GM18520 (cell line): Measurements from ENCODE around the gene RNF150.

Source experiments
- ATAC-seq: cut with Tn5 transposase; IDR thresholded peaks from one replicate; pipeline ENCODE4 v1.9.1; 2021; ENCODE audit not compliant: unreplicated experiment

RNF150 gene

GRCh38 chr4:141028024-141028529, 105.2 kb downstream of the RNF150 start:
- no peak for ATAC-seq

- no peak for ATAC-seq
Measured at GRCh38 chr4:141027421-141027820, 105.8 kb downstream of the RNF150 start.

- no peak for ATAC-seq
Measured at GRCh38 chr4:141026900-141027299, 106.4 kb downstream of the RNF150 start.

GRCh38 chr4:141023051-141023450, 110.2 kb downstream of the RNF150 start:
- no peak for ATAC-seq

- no peak for ATAC-seq
Measured at GRCh38 chr4:141022111-141022695, 111.1 kb downstream of the RNF150 start.

GRCh38 chr4:141021397-141022110, 111.7 kb downstream of the RNF150 start:
- no peak for ATAC-seq

GRCh38 chr4:141020801-141021261, 112.4 kb downstream of the RNF150 start:
- no peak for ATAC-seq

- no peak for ATAC-seq
Measured at GRCh38 chr4:141019768-141020167, 113.5 kb downstream of the RNF150 start.

GRCh38 chr4:141016117-141016798, 117.0 kb downstream of the RNF150 start:
- ATAC-seq = no peak

- ATAC-seq = no peak
Measured at GRCh38 chr4:141013899-141014298, 119.4 kb downstream of the RNF150 start.

- no peak for ATAC-seq
Measured at GRCh38 chr4:141011901-141012315, 121.4 kb downstream of the RNF150 start.

- ATAC-seq = no peak
Measured at GRCh38 chr4:141009931-141010330, 123.3 kb downstream of the RNF150 start.

- ATAC-seq = no peak
Measured at GRCh38 chr4:141009129-141009528, 124.1 kb downstream of the RNF150 start.

- no peak for ATAC-seq
Measured at GRCh38 chr4:141006242-141006802, 126.9 kb downstream of the RNF150 start.

GRCh38 chr4:141004823-141005222, 128.4 kb downstream of the RNF150 start:
- ATAC-seq = no peak

GRCh38 chr4:141003193-141003592, 130.1 kb downstream of the RNF150 start:
- ATAC-seq = no peak

- ATAC-seq = no peak
Measured at GRCh38 chr4:141002323-141002805, 130.9 kb downstream of the RNF150 start.

- ATAC-seq = no peak
Measured at GRCh38 chr4:140996766-140997165, 136.5 kb downstream of the RNF150 start.

- ATAC-seq = no peak
Measured at GRCh38 chr4:140995058-140995457, 138.2 kb downstream of the RNF150 start.

- ATAC-seq = no peak
Measured at GRCh38 chr4:140994015-140994414, 139.3 kb downstream of the RNF150 start.

GRCh38 chr4:140993370-140993769, 139.9 kb downstream of the RNF150 start:
- ATAC-seq = no peak
